SU-DHL-6 (cell line): Measurements from ENCODE around the gene SLX4.

Experiments
- H2AFZ ChIP-seq: fragments of 200-600 bp; sonication (generic); 2 replicates; pipeline ENCODE4 v1.6.1; 2014; ENCODE audit warnings: low read depth, mild to moderate bottlenecking, moderate library complexity, mixed read lengths, antibody characterized with exemption, low read length; ENCODE audit not compliant: severe bottlenecking
- H3F3A ChIP-seq: fragments of 200-600 bp; shearing (Covaris generic); 2 replicates; pipeline ENCODE4 v1.6.0; 2016; ENCODE audit warnings: antibody characterized with exemption, mild to moderate bottlenecking; ENCODE audit not compliant: insufficient read depth
- H3K27ac ChIP-seq: fragments of 200-600 bp; sonication (generic); 2 replicates; pipeline ENCODE4 v1.5.1; 2016; ENCODE audit warnings: low read depth, mild to moderate bottlenecking, low read length, moderate library complexity, mixed read lengths
- H3K27me3 ChIP-seq: fragments of 200-600 bp; sonication (generic), shearing (Covaris generic); 2 replicates; pipeline ENCODE4 v1.6.0; 2014; ENCODE audit warnings: mild to moderate bottlenecking, low read length
- H3K36me3 ChIP-seq: fragments of 200-600 bp; sonication (generic); 2 replicates; pipeline ENCODE4 v1.6.1; 2014; ENCODE audit warnings: mild to moderate bottlenecking, low read length, mixed read lengths
- H3K4me2 ChIP-seq: fragments of 300-600, 200-600 bp; shearing (Covaris generic), sonication (generic); 2 replicates; pipeline ENCODE4 v1.6.0; 2014; ENCODE audit warnings: low read length, low read depth, mild to moderate bottlenecking; ENCODE audit not compliant: poor library complexity, severe bottlenecking
- H3K4me3 ChIP-seq: fragments of 200-600 bp; sonication (generic); 2 replicates; pipeline ENCODE4 v1.5.1; 2014; ENCODE audit warnings: antibody characterized with exemption, low read length, mild to moderate bottlenecking, mixed read lengths; ENCODE audit not compliant: insufficient read depth, poor library complexity, severe bottlenecking
- H3K79me2 ChIP-seq: fragments of 200-600 bp; sonication (generic); 2 replicates; pipeline ENCODE4 v1.6.1; 2014; ENCODE audit warnings: mild to moderate bottlenecking, low read length, moderate library complexity; ENCODE audit not compliant: insufficient read depth
- H3K9ac ChIP-seq: fragments of 200-600 bp; sonication (generic); 2 replicates; pipeline ENCODE4 v1.7.0; 2014; ENCODE audit warnings: mild to moderate bottlenecking, low read length
- H3K9me2 ChIP-seq: fragments of 200-600 bp; sonication (generic); replicated peaks from 2 replicates; pipeline ENCODE4 v1.6.1; 2014; ENCODE audit warnings: low read length; ENCODE audit not compliant: insufficient read depth
- H3K9me3 ChIP-seq: fragments of 200-600 bp; sonication (generic); 2 replicates; pipeline ENCODE4 v1.6.1; 2014; ENCODE audit warnings: low read length, mixed read lengths; ENCODE audit not compliant: insufficient read depth
- H4K20me1 ChIP-seq: fragments of 200-600 bp; sonication (generic); 2 replicates; pipeline ENCODE4 v1.6.1; 2014; ENCODE audit warnings: low read depth, mild to moderate bottlenecking, antibody characterized with exemption, low read length, moderate library complexity, mixed read lengths
- CTCF ChIP-seq: fragments of 200-600 bp; sonication (generic); IDR thresholded peaks from one replicate; pipeline ENCODE4 v1.5.1; 2017; ENCODE audit warnings: antibody characterized with exemption, mild to moderate bottlenecking, low read length, moderate library complexity; ENCODE audit not compliant: insufficient read depth, poor library complexity, severe bottlenecking
- EZH2phosphoT487 ChIP-seq: fragments of 200-600 bp; sonication (generic), shearing (Covaris generic); conservative IDR thresholded peaks from 2 replicates; pipeline ENCODE4 v1.6.1; 2018; ENCODE audit warnings: mild to moderate bottlenecking, antibody characterized with exemption, low read length, moderate library complexity, mixed read lengths

Gene SLX4

GRCh38 chr16:3638916-3639644 lies 27.7 kb upstream of the SLX4 start:
- H3K27me3 ChIP-seq = no peaks in the 10 kb centered on the region
- no peak overlapping the region for H3K4me2 ChIP-seq
- H3K79me2 ChIP-seq = peaks cover 66% of the 10 kb centered on the region
- H4K20me1 ChIP-seq = no peaks in the 10 kb centered on the region
- H3K9me2 ChIP-seq = no peaks in the 10 kb centered on the region
- H3K27ac ChIP-seq = no peak overlapping the region
- H2AFZ ChIP-seq = no peak overlapping the region
- TF ChIP-seq CTCF = no peak
- no peak for TF ChIP-seq EZH2phosphoT487
- H3K9me3 ChIP-seq = no peaks in the 10 kb centered on the region
- H3K9ac ChIP-seq = no peak overlapping the region
- H3F3A ChIP-seq = 0 out of 2 replicates have a peak, but pooled peaks cover 4% of the 10 kb centered on the region
- H3K4me3 ChIP-seq = no peak overlapping the region
- H3K36me3 ChIP-seq = no peaks in the 10 kb centered on the region

- H3F3A ChIP-seq = 0 out of 2 replicates have a peak, but pooled peaks cover 4% of the 10 kb centered on the region
- peak overlapping the region; percentile 69 for H3K27ac ChIP-seq
- no peaks in the 10 kb centered on the region for H4K20me1 ChIP-seq
- no peaks in the 10 kb centered on the region for H3K36me3 ChIP-seq
- peak overlapping the region; percentile 36 for H3K4me2 ChIP-seq
- peak overlapping the region; percentile 45 for H3K9ac ChIP-seq
- no peaks in the 10 kb centered on the region for H3K27me3 ChIP-seq
- H2AFZ ChIP-seq = peak overlapping the region; percentile 13
- H3K79me2 ChIP-seq = peaks cover 83% of the 10 kb centered on the region
- H3K9me3 ChIP-seq = no peaks in the 10 kb centered on the region
- H3K4me3 ChIP-seq = no peak overlapping the region
- no peaks in the 10 kb centered on the region for H3K9me2 ChIP-seq
- TF ChIP-seq CTCF (no peak), EZH2phosphoT487 (no peak)
Observed at GRCh38 chr16:3637371-3637923, 26.0 kb upstream of the SLX4 start.

GRCh38 chr16:3625911-3626732 lies 14.7 kb upstream of the SLX4 start:
- H3K9me3 ChIP-seq = no peaks in the 10 kb centered on the region
- H3K79me2 ChIP-seq = peaks cover 58% of the 10 kb centered on the region
- peak overlapping the region; percentile 34 for H3K4me3 ChIP-seq
- no peak overlapping the region for H2AFZ ChIP-seq
- no peaks in the 10 kb centered on the region for H4K20me1 ChIP-seq
- H3K4me2 ChIP-seq = peak overlapping the region; percentile 96
- peak overlapping the region; percentile 99 for H3K27ac ChIP-seq
- H3K36me3 ChIP-seq = no peaks in the 10 kb centered on the region
- H3K9me2 ChIP-seq = no peaks in the 10 kb centered on the region
- TF ChIP-seq CTCF (peak; percentile 30), EZH2phosphoT487 (no peak)
- peaks cover 77% of the 10 kb centered on the region for H3F3A ChIP-seq
- peak overlapping the region; percentile 59 for H3K9ac ChIP-seq
- H3K27me3 ChIP-seq = no peaks in the 10 kb centered on the region
